ENCODE results near the gene PLN.

GRCh38 chr6:118594877-118595276 is 46.8 kb downstream of the PLN start:
- no peak for TF ChIP-seq CTCF (IDR thresholded peaks at IDR 0.05)
- TF ChIP-seq POLR2AphosphoS5 (IDR thresholded peaks at IDR 0.05; ENCODE audit: insufficient read depth in 1 of 2, low read depth in 1 of 2): no peak
- TF ChIP-seq POLR2A (IDR thresholded peaks at IDR 0.05): no peak

All from vagina (tissue), 2 donors.